ENCODE results near the gene STK40.
A peak's percentile ranks its signal among the peaks of the same experiment; 100 is the strongest.

STK40 gene, protein sequence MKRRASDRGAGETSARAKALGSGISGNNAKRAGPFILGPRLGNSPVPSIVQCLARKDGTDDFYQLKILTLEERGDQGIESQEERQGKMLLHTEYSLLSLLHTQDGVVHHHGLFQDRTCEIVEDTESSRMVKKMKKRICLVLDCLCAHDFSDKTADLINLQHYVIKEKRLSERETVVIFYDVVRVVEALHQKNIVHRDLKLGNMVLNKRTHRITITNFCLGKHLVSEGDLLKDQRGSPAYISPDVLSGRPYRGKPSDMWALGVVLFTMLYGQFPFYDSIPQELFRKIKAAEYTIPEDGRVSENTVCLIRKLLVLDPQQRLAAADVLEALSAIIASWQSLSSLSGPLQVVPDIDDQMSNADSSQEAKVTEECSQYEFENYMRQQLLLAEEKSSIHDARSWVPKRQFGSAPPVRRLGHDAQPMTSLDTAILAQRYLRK

GRCh38 chr1:36385410-36386264, at the start of gene STK40:
Gene STK40, minus strand, starts transcription at chr1:36385924. Its CDS starts 24,592 bp downstream, at chr1:36361332.
- Mint-ChIP-seq H3K4me1 (ENCODE audit: low read depth) (peaks cover 43% of the 10 kb centered on the region), H3K27ac (peak within 1 kb of the TSS; percentile 99), H3K36me3 (ENCODE audit: low read depth) (peaks cover 24% of the 10 kb centered on the region), H3K27me3 (ENCODE audit: low read depth) (no peaks in the 10 kb centered on the region), H3K4me3 (peak within 1 kb of the TSS; percentile 82), H3K9me3 (no peaks in the 10 kb centered on the region)

DNA sequence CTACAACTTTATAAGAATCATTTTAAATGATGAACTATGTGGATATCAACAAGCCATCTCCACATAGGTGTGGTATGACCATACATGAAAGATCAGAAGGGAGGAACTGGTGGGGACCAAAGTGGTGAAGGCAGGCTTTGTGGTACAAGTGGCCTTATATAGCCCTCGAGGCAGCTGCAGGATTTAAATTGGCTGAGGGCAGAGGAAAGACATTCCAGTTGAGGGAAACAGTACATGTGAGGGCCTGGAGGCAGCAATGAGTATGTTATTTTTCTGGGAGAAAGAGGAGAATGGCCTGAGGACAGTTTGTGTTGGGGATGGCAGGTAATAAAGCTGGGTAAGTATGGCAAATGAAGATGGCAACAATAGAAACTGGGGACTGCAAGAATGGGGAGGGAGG, 47.4 kb upstream of the STK40 start:
- Mint-ChIP-seq H3K27me3 (ENCODE audit: low read depth) (peaks cover 4% of the 10 kb centered on the region), H3K4me1 (ENCODE audit: low read depth) (no peaks in the 10 kb centered on the region)

GRCh38 chr1:36432616-36433015, 46.9 kb upstream of the STK40 start:
- Mint-ChIP-seq H3K4me1 (ENCODE audit: low read depth) (no peaks in the 10 kb centered on the region), H3K4me3 (no peak overlapping the region), H3K27me3 (ENCODE audit: low read depth) (peaks cover 4% of the 10 kb centered on the region), H3K9me3 (no peaks in the 10 kb centered on the region), H3K27ac (no peak overlapping the region), H3K36me3 (ENCODE audit: low read depth) (no peaks in the 10 kb centered on the region)

More for the DNA sequence above, 47.4 kb upstream of the STK40 start:
- Mint-ChIP-seq H3K4me3 (no peak overlapping the region), H3K9me3 (no peaks in the 10 kb centered on the region), H3K36me3 (ENCODE audit: low read depth) (no peaks in the 10 kb centered on the region), H3K27ac (no peak overlapping the region)

DNA sequence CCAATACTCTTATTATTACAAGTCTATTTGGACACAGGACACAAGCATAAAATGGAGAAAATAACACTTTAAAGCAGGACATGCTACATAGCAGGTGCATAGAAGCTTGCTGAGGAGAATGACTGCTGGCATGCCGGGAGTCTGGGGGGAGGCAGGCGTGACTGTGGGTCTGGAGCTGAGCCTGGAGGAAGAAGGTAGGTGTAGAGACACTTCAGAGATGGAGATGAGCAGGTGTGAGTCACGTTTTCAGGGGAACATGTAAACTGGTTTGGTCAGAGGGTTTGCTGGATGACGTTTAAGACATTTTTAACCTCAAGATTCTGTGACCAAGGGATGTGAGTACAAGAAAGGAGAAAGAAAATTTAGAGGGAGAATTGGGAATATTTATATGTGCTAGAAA, 40.1 kb upstream of the STK40 start:
- no peaks in the 10 kb centered on the region for H3K27me3 Mint-ChIP-seq (ENCODE audit: low read depth)
- no peaks in the 10 kb centered on the region for H3K9me3 Mint-ChIP-seq

GRCh38 chr1:36421649-36422048, 35.9 kb upstream of the STK40 start:
- peak overlapping the region; percentile 64 for H3K27ac Mint-ChIP-seq

More for the DNA sequence above, 40.1 kb upstream of the STK40 start:
- Mint-ChIP-seq H3K27ac (no peak overlapping the region), H3K4me1 (ENCODE audit: low read depth) (peaks cover 4% of the 10 kb centered on the region), H3K4me3 (no peak overlapping the region), H3K36me3 (ENCODE audit: low read depth) (no peaks in the 10 kb centered on the region)

GRCh38 chr1:36420836-36421317, 35.2 kb upstream of the STK40 start:
- Mint-ChIP-seq H3K9me3 (no peaks in the 10 kb centered on the region), H3K4me3 (peak overlapping the region; percentile 32), H3K27ac (peak overlapping the region; percentile 64), H3K4me1 (ENCODE audit: low read depth) (peaks cover 10% of the 10 kb centered on the region), H3K36me3 (ENCODE audit: low read depth) (no peaks in the 10 kb centered on the region), H3K27me3 (ENCODE audit: low read depth) (no peaks in the 10 kb centered on the region)

More at GRCh38 chr1:36421649-36422048, 35.9 kb upstream of the STK40 start:
- no peaks in the 10 kb centered on the region for H3K36me3 Mint-ChIP-seq (ENCODE audit: low read depth)
- H3K9me3 Mint-ChIP-seq = no peaks in the 10 kb centered on the region
- no peak overlapping the region for H3K4me3 Mint-ChIP-seq
- peaks cover 10% of the 10 kb centered on the region for H3K4me1 Mint-ChIP-seq (ENCODE audit: low read depth)
- no peaks in the 10 kb centered on the region for H3K27me3 Mint-ChIP-seq (ENCODE audit: low read depth)

DNA sequence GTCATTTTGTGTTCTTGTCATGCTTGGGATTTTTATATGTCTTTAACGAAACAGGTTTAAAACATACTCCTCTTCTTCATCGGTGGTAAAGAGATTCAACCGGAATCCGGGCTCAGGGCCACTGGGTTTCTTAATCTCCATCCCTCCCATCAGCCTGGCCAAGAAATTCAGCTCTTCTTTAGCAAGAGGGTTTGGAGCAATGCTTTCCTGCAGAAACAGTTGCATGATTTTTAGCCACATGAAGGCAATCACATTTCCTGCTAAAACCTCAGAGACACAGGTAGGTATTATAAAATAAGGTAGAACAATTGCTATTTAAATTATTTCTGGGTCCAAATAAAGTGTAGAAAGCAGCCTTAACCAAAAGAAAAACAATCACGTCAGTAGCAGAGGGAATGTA, 34.7 kb upstream of the STK40 start:
- peaks cover 10% of the 10 kb centered on the region for H3K4me1 Mint-ChIP-seq (ENCODE audit: low read depth)
- no peaks in the 10 kb centered on the region for H3K9me3 Mint-ChIP-seq
- no peaks in the 10 kb centered on the region for H3K27me3 Mint-ChIP-seq (ENCODE audit: low read depth)
- peak overlapping the region; percentile 64 for H3K27ac Mint-ChIP-seq
- peak overlapping the region; percentile 32 for H3K4me3 Mint-ChIP-seq
- no peaks in the 10 kb centered on the region for H3K36me3 Mint-ChIP-seq (ENCODE audit: low read depth)

DNA sequence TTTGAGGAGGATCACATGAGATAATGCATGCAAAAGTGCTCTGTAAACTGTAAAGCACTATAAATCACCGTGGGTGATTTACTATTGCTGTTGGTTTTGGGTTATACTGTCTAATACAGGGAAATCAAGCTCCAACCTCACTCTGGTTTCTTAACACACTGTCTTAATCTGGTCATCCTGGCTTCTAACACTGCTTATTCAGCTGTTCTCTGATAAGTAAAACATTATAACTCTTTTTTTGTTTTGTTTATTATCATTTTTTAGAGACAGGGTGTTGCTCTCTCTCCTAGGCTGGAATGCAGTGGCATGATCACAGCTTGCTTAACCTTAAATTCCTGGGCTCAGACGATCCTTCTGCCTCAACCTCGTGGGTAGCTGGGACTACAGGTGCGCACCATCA, 33.8 kb upstream of the STK40 start:
- H3K36me3 Mint-ChIP-seq (ENCODE audit: low read depth) = no peaks in the 10 kb centered on the region
- no peak overlapping the region for H3K27ac Mint-ChIP-seq
- H3K9me3 Mint-ChIP-seq = no peaks in the 10 kb centered on the region
- no peak overlapping the region for H3K4me3 Mint-ChIP-seq
- H3K27me3 Mint-ChIP-seq (ENCODE audit: low read depth) = no peaks in the 10 kb centered on the region
- H3K4me1 Mint-ChIP-seq (ENCODE audit: low read depth) = peaks cover 10% of the 10 kb centered on the region

DNA sequence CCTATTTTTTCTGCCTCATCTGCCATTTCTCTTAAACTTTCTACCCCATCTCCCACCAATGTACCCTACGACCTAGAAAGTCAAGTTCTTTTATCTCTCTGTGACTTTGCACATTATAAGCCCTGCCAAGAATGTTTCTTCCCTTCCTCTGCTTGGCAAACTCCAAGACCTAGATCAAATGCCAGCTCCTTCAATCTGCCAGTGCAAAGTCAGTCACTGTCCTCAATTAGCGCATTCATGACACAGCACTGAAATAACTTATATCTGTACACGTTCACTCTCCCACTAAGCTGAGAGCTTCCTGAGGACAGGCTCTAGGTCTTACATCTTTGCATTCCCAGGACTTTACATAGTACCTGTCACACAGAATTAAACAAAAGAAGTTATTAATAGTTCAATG, 33.4 kb upstream of the STK40 start:
- no peak overlapping the region for H3K4me3 Mint-ChIP-seq
- no peaks in the 10 kb centered on the region for H3K36me3 Mint-ChIP-seq (ENCODE audit: low read depth)
- no peaks in the 10 kb centered on the region for H3K9me3 Mint-ChIP-seq
- H3K4me1 Mint-ChIP-seq (ENCODE audit: low read depth) = peaks cover 10% of the 10 kb centered on the region
- H3K27ac Mint-ChIP-seq = no peak overlapping the region
- H3K27me3 Mint-ChIP-seq (ENCODE audit: low read depth) = no peaks in the 10 kb centered on the region

GRCh38 chr1:36417931-36418330, 32.2 kb upstream of the STK40 start:
- H3K27ac Mint-ChIP-seq = no peak overlapping the region
- no peaks in the 10 kb centered on the region for H3K36me3 Mint-ChIP-seq (ENCODE audit: low read depth)
- no peaks in the 10 kb centered on the region for H3K9me3 Mint-ChIP-seq
- no peak overlapping the region for H3K4me3 Mint-ChIP-seq
- no peaks in the 10 kb centered on the region for H3K27me3 Mint-ChIP-seq (ENCODE audit: low read depth)
- peaks cover 14% of the 10 kb centered on the region for H3K4me1 Mint-ChIP-seq (ENCODE audit: low read depth)

- H3K27ac Mint-ChIP-seq = no peak overlapping the region
- no peak overlapping the region for H3K4me3 Mint-ChIP-seq
- H3K9me3 Mint-ChIP-seq = peaks cover 7% of the 10 kb centered on the region
- peaks cover 5% of the 10 kb centered on the region for H3K36me3 Mint-ChIP-seq (ENCODE audit: low read depth)
- peaks cover 24% of the 10 kb centered on the region for H3K4me1 Mint-ChIP-seq (ENCODE audit: low read depth)
- no peaks in the 10 kb centered on the region for H3K27me3 Mint-ChIP-seq (ENCODE audit: low read depth)
Observed at GRCh38 chr1:36415661-36416326, 30.1 kb upstream of the STK40 start.

DNA sequence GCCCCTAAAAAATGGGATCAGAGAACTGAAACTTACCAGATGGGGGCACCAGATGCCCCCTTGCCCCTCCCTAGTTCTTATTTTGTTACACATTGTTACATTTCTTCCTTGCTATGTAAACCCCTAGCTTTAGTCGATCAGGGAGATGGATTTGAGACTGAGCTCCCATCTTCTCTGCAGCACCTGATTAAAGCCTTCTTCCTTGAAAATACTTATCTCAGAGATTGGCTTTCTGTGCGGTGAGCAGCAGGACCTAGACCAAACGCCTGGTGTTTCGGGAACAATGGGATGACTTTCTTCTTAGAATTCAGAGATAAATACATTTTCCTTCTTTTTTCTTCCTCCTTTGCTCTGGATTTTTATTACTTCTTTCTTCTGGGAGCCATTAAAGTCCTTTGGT, 28.7 kb upstream of the STK40 start:
- Mint-ChIP-seq H3K4me1 (ENCODE audit: low read depth) (peaks cover 19% of the 10 kb centered on the region), H3K4me3 (no peak overlapping the region), H3K27ac (no peak overlapping the region), H3K9me3 (peaks cover 12% of the 10 kb centered on the region), H3K36me3 (ENCODE audit: low read depth) (peaks cover 9% of the 10 kb centered on the region), H3K27me3 (ENCODE audit: low read depth) (no peaks in the 10 kb centered on the region)

GRCh38 chr1:36411674-36412648, 26.2 kb upstream of the STK40 start:
- H3K4me3 Mint-ChIP-seq = peak overlapping the region; percentile 36

More at GRCh38 chr1:36411674-36412648, 26.2 kb upstream of the STK40 start:
- H3K4me1 Mint-ChIP-seq (ENCODE audit: low read depth) = peaks cover 19% of the 10 kb centered on the region
- H3K9me3 Mint-ChIP-seq = peaks cover 12% of the 10 kb centered on the region
- H3K27ac Mint-ChIP-seq = peak overlapping the region; percentile 97
- peaks cover 9% of the 10 kb centered on the region for H3K36me3 Mint-ChIP-seq (ENCODE audit: low read depth)
- H3K27me3 Mint-ChIP-seq (ENCODE audit: low read depth) = peaks cover 4% of the 10 kb centered on the region

Data from T-helper 1 cell treated with Interleukin-12 subunit alpha and Interleukin-12 subunit beta and Interleukin-4 antibody, amounts not matched to agents 30 μg/mL and 1 μg/mL, for 36 hours (primary cell).